ENCODE data around the gene ATG16L1.

The ATG16L1 gene

GRCh38 chr2:233213011-233213410 is 38.5 kb upstream of the ATG16L1 start:
- no peak overlapping the region for H3K27ac ChIP-seq (ENCODE audit: low read depth, low read length)
- no peaks in the 10 kb centered on the region for H3K9me3 ChIP-seq (ENCODE audit: control insufficient read depth, insufficient read depth, low read length)
- no peaks in the 10 kb centered on the region for H3K27me3 ChIP-seq (ENCODE audit: control insufficient read depth, insufficient read depth, low read length)
- H3K36me3 ChIP-seq (ENCODE audit: control insufficient read depth, insufficient read depth, low read length), result no peaks in the 10 kb centered on the region
- no peak overlapping the region for H3K4me3 ChIP-seq (ENCODE audit: low read depth, low read length)
- H3K9ac ChIP-seq (ENCODE audit: low read depth, low read length), result no peak overlapping the region
- H3K4me1 ChIP-seq (ENCODE audit: control insufficient read depth, insufficient read depth, low read length), result peaks cover 31% of the 10 kb centered on the region

- peaks cover 24% of the 10 kb centered on the region for H3K4me1 ChIP-seq (ENCODE audit: control insufficient read depth, insufficient read depth, low read length)
- no peaks in the 10 kb centered on the region for H3K27me3 ChIP-seq (ENCODE audit: control insufficient read depth, insufficient read depth, low read length)
- no peaks in the 10 kb centered on the region for H3K9me3 ChIP-seq (ENCODE audit: control insufficient read depth, insufficient read depth, low read length)
- H3K9ac ChIP-seq (ENCODE audit: low read depth, low read length), result no peak overlapping the region
- H3K36me3 ChIP-seq (ENCODE audit: control insufficient read depth, insufficient read depth, low read length), result no peaks in the 10 kb centered on the region
- H3K27ac ChIP-seq (ENCODE audit: low read depth, low read length), result no peak overlapping the region
- H3K4me3 ChIP-seq (ENCODE audit: low read depth, low read length), result no peak overlapping the region
These were observed 37.5 kb upstream of the ATG16L1 start for GRCh38 chr2:233213975-233214374.

DNA sequence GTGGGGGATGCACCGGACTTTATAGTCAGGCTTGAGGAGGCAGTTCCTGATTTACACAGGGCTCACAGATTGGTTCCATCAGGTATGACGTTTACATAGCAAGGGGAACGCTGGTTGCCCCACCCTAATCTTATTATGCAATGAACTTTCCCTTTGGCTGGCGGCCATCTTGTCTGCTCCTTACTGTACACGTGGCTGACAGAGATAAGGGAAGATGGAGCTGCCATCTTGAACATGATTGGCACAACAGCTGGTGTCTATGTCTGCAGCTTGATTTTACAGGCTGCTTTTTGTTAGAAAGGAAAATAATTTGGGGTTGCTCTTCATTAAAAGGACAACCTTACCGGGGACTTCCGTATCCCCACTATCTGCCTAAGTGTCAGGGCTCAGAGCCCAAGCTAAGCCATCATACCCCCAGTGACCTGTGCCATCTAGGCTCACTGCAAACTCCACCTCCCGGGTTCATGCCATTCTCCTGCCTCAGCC is 33.5 kb upstream of the ATG16L1 start:
- Histone ChIP-seq H3K9me3 (ENCODE audit: control insufficient read depth, insufficient read depth, low read length) (no peaks in the 10 kb centered on the region), H3K27ac (ENCODE audit: low read depth, low read length) (no peak overlapping the region), H3K4me3 (ENCODE audit: low read depth, low read length) (no peak overlapping the region), H3K27me3 (ENCODE audit: control insufficient read depth, insufficient read depth, low read length) (no peaks in the 10 kb centered on the region), H3K36me3 (ENCODE audit: control insufficient read depth, insufficient read depth, low read length) (no peaks in the 10 kb centered on the region), H3K9ac (ENCODE audit: low read depth, low read length) (no peak overlapping the region), H3K4me1 (ENCODE audit: control insufficient read depth, insufficient read depth, low read length) (peaks cover 3% of the 10 kb centered on the region; the same call in 1 of the 2 replicates)

GRCh38 chr2:233218836-233219235 is 32.6 kb upstream of the ATG16L1 start:
- H3K27ac ChIP-seq (ENCODE audit: low read depth, low read length), result no peak overlapping the region
- H3K36me3 ChIP-seq (ENCODE audit: control insufficient read depth, insufficient read depth, low read length), result no peaks in the 10 kb centered on the region
- no peak overlapping the region for H3K4me3 ChIP-seq (ENCODE audit: low read depth, low read length)

DNA sequence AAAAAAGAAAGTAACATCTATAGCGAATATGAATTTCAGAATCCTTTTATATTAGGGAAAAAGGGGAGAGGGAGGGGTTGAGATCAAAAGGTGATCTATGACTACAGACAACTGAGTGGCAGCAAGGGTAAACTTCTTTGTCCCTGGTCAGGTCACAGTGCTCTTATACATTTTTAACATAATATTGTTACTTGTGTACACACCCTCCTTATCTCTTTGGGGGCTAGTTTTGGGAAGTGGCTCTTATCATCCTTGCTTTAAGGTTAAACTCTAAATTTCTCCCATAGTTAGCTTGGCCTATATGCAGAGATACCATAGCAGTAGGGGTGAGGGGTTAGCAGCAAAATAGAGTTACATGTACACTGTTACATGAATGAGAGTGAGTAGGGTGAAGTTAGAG is 31.6 kb upstream of the ATG16L1 start:
- Histone ChIP-seq H3K9ac (ENCODE audit: low read depth, low read length) (no peak overlapping the region), H3K9me3 (ENCODE audit: control insufficient read depth, insufficient read depth, low read length) (no peaks in the 10 kb centered on the region), H3K27ac (ENCODE audit: low read depth, low read length) (no peak overlapping the region), H3K27me3 (ENCODE audit: control insufficient read depth, insufficient read depth, low read length) (no peaks in the 10 kb centered on the region), H3K4me1 (ENCODE audit: control insufficient read depth, insufficient read depth, low read length) (peaks cover 3% of the 10 kb centered on the region; the same call in 1 of the 2 replicates), H3K36me3 (ENCODE audit: control insufficient read depth, insufficient read depth, low read length) (no peaks in the 10 kb centered on the region), H3K4me3 (ENCODE audit: low read depth, low read length) (no peak overlapping the region)

More at GRCh38 chr2:233218836-233219235, 32.6 kb upstream of the ATG16L1 start:
- Histone ChIP-seq H3K27me3 (ENCODE audit: control insufficient read depth, insufficient read depth, low read length) (no peaks in the 10 kb centered on the region), H3K9ac (ENCODE audit: low read depth, low read length) (no peak overlapping the region), H3K4me1 (ENCODE audit: control insufficient read depth, insufficient read depth, low read length) (peaks cover 3% of the 10 kb centered on the region; the same call in 1 of the 2 replicates), H3K9me3 (ENCODE audit: control insufficient read depth, insufficient read depth, low read length) (no peaks in the 10 kb centered on the region)

GRCh38 chr2:233221378-233222063 is 30.0 kb upstream of the ATG16L1 start:
- H3K4me3 ChIP-seq (ENCODE audit: low read depth, low read length), result no peak overlapping the region
- H3K27ac ChIP-seq (ENCODE audit: low read depth, low read length), result no peak overlapping the region
- H3K4me1 ChIP-seq (ENCODE audit: control insufficient read depth, insufficient read depth, low read length), result peaks cover 3% of the 10 kb centered on the region; the same call in 1 of the 2 replicates
- no peak overlapping the region for H3K9ac ChIP-seq (ENCODE audit: low read depth, low read length)
- no peaks in the 10 kb centered on the region for H3K36me3 ChIP-seq (ENCODE audit: control insufficient read depth, insufficient read depth, low read length)
- no peaks in the 10 kb centered on the region for H3K27me3 ChIP-seq (ENCODE audit: control insufficient read depth, insufficient read depth, low read length)
- no peaks in the 10 kb centered on the region for H3K9me3 ChIP-seq (ENCODE audit: control insufficient read depth, insufficient read depth, low read length)

GRCh38 chr2:233223059-233223894 is 28.2 kb upstream of the ATG16L1 start:
- Histone ChIP-seq H3K4me3 (ENCODE audit: low read depth, low read length) (no peak overlapping the region), H3K9ac (ENCODE audit: low read depth, low read length) (no peak overlapping the region), H3K27ac (ENCODE audit: low read depth, low read length) (no peak overlapping the region), H3K27me3 (ENCODE audit: control insufficient read depth, insufficient read depth, low read length) (no peaks in the 10 kb centered on the region), H3K9me3 (ENCODE audit: control insufficient read depth, insufficient read depth, low read length) (no peaks in the 10 kb centered on the region), H3K36me3 (ENCODE audit: control insufficient read depth, insufficient read depth, low read length) (no peaks in the 10 kb centered on the region), H3K4me1 (ENCODE audit: control insufficient read depth, insufficient read depth, low read length) (peaks cover 3% of the 10 kb centered on the region; the same call in 1 of the 2 replicates)

DNA sequence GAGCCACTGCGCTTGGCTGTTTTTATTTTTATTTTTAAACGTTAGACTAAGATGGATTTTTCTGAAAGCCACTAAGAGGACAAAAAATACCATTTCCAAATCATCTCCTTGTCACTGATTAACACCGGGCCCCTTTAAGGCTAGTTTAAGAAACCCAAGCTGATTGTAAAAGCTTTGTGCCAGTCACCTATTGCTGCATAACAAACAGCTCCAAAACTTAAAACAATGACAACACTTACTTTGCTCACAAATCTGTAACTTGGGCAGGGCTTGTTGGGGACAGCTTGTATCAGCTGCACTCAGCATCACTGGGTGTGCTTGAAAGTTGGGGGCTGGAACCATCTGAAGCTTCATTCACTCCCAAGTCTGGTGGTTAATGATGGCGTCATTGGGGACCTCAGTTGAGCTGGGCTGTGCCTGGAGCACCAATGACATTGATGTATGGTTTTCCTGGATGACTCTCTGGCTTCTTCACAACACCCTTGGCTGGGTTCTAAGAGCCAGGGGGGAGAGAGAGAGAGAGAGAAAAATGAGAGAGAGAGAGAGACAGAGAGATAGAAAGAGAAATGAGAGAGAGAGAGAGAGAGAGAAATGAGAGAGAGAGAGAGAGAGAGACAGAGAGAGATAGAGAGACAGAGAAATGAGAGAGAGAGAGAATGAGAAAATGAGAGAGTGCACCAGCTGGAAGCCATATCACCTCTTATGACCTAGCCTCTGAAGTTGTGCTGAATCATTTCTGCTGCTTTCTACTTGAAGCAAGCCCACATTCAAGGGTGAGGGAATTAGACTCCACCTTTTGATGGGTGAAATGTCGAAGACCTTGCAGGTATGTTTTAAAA is 26.0 kb upstream of the ATG16L1 start:
- Histone ChIP-seq H3K9ac (ENCODE audit: low read depth, low read length) (no peak overlapping the region), H3K4me1 (ENCODE audit: control insufficient read depth, insufficient read depth, low read length) (peaks cover 3% of the 10 kb centered on the region; the same call in 1 of the 2 replicates), H3K9me3 (ENCODE audit: control insufficient read depth, insufficient read depth, low read length) (no peaks in the 10 kb centered on the region), H3K27me3 (ENCODE audit: control insufficient read depth, insufficient read depth, low read length) (no peaks in the 10 kb centered on the region), H3K27ac (ENCODE audit: low read depth, low read length) (no peak overlapping the region), H3K4me3 (ENCODE audit: low read depth, low read length) (no peak overlapping the region), H3K36me3 (ENCODE audit: control insufficient read depth, insufficient read depth, low read length) (no peaks in the 10 kb centered on the region)

DNA sequence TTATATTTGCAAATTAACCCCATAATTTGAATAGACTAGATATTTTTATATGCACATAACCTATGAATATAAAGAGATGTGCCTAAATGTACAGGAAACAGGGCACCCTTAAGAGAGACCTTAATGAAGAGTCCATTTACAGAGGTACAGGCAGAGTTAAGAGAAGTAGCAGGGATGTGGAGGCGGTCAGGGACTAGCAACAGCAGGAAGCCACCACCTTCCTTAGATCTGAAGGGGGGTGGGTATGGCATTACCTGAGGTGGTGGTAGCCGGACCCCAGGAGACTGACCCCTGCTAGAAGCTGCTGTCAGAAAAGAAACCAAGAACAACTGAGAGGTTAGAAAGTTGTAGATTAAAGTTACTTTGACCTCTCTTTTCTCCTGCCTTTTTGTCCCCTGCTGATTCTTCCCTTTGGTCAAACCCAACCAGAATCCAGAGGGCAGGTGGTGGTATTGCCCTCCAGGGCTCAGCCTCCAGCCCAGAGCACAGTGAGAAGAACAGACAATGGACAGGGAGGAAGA is 24.9 kb upstream of the ATG16L1 start:
- Histone ChIP-seq H3K4me1 (ENCODE audit: control insufficient read depth, insufficient read depth, low read length) (peaks cover 3% of the 10 kb centered on the region; the same call in 1 of the 2 replicates), H3K9ac (ENCODE audit: low read depth, low read length) (no peak overlapping the region), H3K9me3 (ENCODE audit: control insufficient read depth, insufficient read depth, low read length) (no peaks in the 10 kb centered on the region), H3K36me3 (ENCODE audit: control insufficient read depth, insufficient read depth, low read length) (no peaks in the 10 kb centered on the region), H3K27me3 (ENCODE audit: control insufficient read depth, insufficient read depth, low read length) (no peaks in the 10 kb centered on the region), H3K4me3 (ENCODE audit: low read depth, low read length) (no peak overlapping the region), H3K27ac (ENCODE audit: low read depth, low read length) (no peak overlapping the region)

DNA sequence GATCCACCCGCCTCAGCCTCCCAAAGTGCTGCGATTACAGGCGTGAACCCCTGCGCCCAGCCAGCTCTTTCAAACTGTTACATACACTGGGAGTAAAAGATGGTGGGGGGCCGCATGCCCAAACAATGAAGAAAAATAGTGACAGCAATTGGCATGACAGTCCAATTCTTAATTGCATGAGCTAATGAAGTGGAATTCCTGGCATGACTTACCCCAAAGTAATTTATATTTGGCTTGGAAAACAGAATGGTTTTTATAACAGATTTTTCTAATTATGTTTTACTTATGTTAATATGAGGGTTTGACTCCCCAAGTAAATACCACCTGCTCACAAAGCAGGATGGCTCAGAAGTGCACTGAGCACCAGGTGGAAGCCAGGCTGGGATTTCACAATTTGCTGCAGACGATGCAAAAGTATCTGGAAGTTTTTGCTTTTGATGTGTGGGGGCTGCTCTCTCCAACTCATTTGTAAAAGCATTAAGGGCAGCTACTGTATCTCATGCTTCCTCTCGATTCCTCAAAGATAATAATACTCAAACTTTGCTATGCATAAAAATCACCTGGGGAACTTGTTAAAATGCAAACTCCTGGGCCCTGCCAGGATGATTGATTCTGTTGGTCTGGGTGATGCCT is 24.0 kb upstream of the ATG16L1 start:
- no peak overlapping the region for H3K9ac ChIP-seq (ENCODE audit: low read depth, low read length)
- H3K27ac ChIP-seq (ENCODE audit: low read depth, low read length), result no peak overlapping the region
- no peaks in the 10 kb centered on the region for H3K9me3 ChIP-seq (ENCODE audit: control insufficient read depth, insufficient read depth, low read length)
- H3K4me1 ChIP-seq (ENCODE audit: control insufficient read depth, insufficient read depth, low read length), result peaks cover 3% of the 10 kb centered on the region; the same call in 1 of the 2 replicates
- no peaks in the 10 kb centered on the region for H3K27me3 ChIP-seq (ENCODE audit: control insufficient read depth, insufficient read depth, low read length)
- no peak overlapping the region for H3K4me3 ChIP-seq (ENCODE audit: low read depth, low read length)
- no peaks in the 10 kb centered on the region for H3K36me3 ChIP-seq (ENCODE audit: control insufficient read depth, insufficient read depth, low read length)

All from HUES48 (cell line).